ENCODE data around the gene VAV3. TPM values are rescaled to one million over a fixed set of nuclear protein-coding genes. Genes with fewer than 3 reads are reported as not detected.

VAV3 gene
- total and polyA plus RNA-seq, 4 experiments from 2014 or later = 0.43 to 2.9 (median 1.8) TPM

DNA sequence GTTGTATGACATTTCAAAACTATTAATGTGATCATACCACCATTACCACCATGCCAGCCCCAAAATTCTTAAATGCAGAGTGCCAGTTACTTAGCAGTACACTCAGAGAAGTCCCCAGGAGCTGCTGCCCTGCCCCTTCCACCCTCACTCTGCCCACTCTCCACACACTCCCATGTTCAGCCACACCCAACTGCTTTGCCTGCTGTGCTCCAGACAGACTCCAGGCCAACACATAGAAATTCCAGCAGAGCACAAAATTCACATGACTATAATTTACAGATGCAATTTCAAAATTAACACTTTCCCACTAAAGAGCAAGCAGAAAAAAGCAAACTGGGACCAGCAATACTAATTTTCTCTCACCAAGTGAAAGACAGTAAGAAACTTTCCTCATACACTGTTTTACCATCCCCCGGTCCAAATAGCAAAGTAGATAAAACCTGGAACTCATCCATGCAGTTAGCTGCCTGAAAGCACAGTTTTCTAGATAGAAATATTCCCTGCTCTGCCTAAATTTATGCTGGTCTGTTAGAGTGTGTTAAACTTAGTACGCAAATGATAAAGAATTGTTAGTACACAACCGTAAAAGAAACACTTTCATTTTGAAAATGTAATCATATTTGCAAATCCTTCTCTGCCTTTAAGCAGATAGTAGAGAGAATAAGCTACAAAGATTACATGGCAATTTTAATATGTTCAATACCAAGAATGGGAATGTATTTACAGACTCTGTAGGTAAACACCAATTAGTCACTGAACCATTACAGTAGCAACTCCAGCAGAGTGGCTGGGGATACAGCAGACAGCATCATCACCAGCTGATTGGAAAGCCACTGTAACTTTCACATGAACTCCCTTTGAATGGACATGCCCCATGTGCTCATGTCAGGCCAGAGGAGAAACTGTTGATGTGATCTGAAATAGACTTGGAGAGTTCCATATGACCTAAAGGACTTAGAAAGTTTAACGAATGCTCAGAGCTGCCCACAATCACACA lies 176.5 kb downstream of the VAV3 start:
- POLR2A ChIA-PET (ENCODE audit: partially characterized antibody) = no interaction called here
- intact Hi-C loops (cut with micrococcal nuclease) = loop anchor here (10.0 kb wide), 2 partner anchors 406 to 856 kb away; no protein-coding TSS in a partner anchor
- Histone ChIP-seq H3K4me3 (ENCODE audit: low read length in 2 of 2) (no peak overlapping the region), H3K27me3 (ENCODE audit: insufficient read depth, low read length) (no peaks in the 10 kb centered on the region), H3K9me3 (ENCODE audit: control insufficient read depth in 1 of 2, low read length in 2 of 2) (no peaks in the 10 kb centered on the region), H3K4me1 (ENCODE audit: insufficient read depth, low read length) (peaks cover 44% of the 10 kb centered on the region), H3K27ac (ENCODE audit: low read depth, low read length) (no peak overlapping the region), H3K36me3 (ENCODE audit: insufficient read depth, low read length) (no peaks in the 10 kb centered on the region)
- H3K27me3 Mint-ChIP-seq = no peaks in the 10 kb centered on the region
- H3K9me3 Mint-ChIP-seq = no peaks in the 10 kb centered on the region
- CTCF ChIA-PET (ENCODE audit: partially characterized antibody) = interaction anchor here (1.0 to 21.8 kb wide), 3 partner anchors 24 to 336 kb away, joined by 3 to 614 read pairs (median 7); no protein-coding TSS in a partner anchor
- DNase-seq = no peak
- H3K4me1 Mint-ChIP-seq = peaks cover 33 to 57% (median 40%) of the 10 kb centered on the region in 4 donors
- peak overlapping the region; percentile 68 to 94 (median 85) for H3K27ac Mint-ChIP-seq
- peak overlapping the region in 5 of 8 donors; percentile 1 to 46 (median 20) for H3K4me3 Mint-ChIP-seq
- no peaks in the 10 kb centered on the region for H3K36me3 Mint-ChIP-seq

DNA sequence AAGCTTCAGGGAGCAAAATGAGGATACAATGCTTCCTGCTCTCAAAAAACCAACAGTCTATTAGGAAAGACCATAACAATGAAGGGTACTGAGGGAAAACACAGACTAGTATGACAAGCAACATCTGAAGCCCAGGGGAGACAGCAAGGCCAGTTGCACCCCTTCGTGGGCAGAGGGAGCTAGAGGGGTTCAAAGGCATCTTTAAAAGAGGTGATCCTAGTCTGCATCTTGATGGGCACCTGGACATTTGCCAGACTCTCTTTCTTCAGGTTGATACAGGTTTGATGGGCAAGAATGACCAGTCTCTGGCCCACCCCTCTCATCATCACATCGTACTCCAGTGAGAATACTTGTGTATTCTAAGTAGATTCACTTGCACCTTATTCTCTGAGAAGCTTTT lies 177.7 kb downstream of the VAV3 start:
- Histone ChIP-seq H3K4me1 (ENCODE audit: insufficient read depth, low read length) (peaks cover 44% of the 10 kb centered on the region), H3K27me3 (ENCODE audit: insufficient read depth, low read length) (no peaks in the 10 kb centered on the region), H3K4me3 (ENCODE audit: low read length in 2 of 2) (no peak overlapping the region), H3K9me3 (ENCODE audit: control insufficient read depth in 1 of 2, low read length in 2 of 2) (no peaks in the 10 kb centered on the region), H3K36me3 (ENCODE audit: insufficient read depth, low read length) (no peaks in the 10 kb centered on the region), H3K27ac (ENCODE audit: low read depth, low read length) (peak overlapping the region; percentile 50)
- no peaks in the 10 kb centered on the region for H3K36me3 Mint-ChIP-seq
- intact Hi-C loops (cut with micrococcal nuclease) = loop anchor here (10.0 kb wide), 2 partner anchors 408 to 858 kb away; no protein-coding TSS in a partner anchor
- no peak for DNase-seq
- ChIA-PET POLR2A (ENCODE audit: partially characterized antibody) (interaction anchor here (0.6 to 2.3 kb wide), 2 partner anchors 176 to 400 kb away, joined by 3 to 10 read pairs; no protein-coding TSS in a partner anchor), CTCF (ENCODE audit: partially characterized antibody) (interaction anchor here (0.8 to 21.8 kb wide), 3 partner anchors 8 to 337 kb away, joined by 3 to 614 read pairs (median 7); no protein-coding TSS in a partner anchor)
- H3K4me3 Mint-ChIP-seq = peak overlapping the region in 7 of 8 donors; percentile 43 to 80 (median 76)
- H3K9me3 Mint-ChIP-seq = no peaks in the 10 kb centered on the region
- H3K27me3 Mint-ChIP-seq = no peaks in the 10 kb centered on the region
- H3K27ac Mint-ChIP-seq = peak overlapping the region; percentile 85 to 96 (median 94)
- peaks cover 33 to 57% (median 40%) of the 10 kb centered on the region in 4 donors for H3K4me1 Mint-ChIP-seq

DNA sequence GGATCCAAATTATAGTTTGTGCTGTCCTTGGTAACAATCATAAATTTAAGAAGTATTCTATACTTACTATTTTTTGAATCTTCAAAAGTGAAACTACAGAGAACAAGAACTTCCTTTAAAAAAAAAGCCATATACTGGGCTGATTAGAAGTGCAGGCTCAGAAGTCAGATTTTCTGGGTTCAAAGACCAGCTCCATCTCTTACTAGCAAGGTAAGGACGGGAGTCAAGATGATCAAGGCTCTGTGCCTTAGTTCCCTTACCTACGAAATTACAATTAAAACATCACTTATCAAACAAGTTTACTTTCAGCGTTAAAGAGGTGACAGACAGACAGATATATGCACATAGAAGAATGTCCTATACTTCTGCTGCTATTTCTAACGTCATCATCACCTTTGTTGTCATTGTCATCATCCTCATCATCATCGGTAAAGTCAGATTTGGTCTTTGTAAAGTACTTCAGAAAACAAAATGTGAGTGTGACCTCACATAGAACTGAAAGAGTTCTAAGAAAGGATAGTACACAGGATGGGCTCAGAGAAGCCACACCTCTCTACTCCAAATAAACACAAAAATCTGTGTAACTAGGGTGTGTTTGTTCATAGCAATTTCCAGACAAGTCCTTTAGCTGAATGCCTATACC lies 178.7 kb downstream of the VAV3 start:
- no peaks in the 10 kb centered on the region for H3K27me3 ChIP-seq (ENCODE audit: insufficient read depth, low read length)
- intact Hi-C loops (cut with micrococcal nuclease) = loop anchor here (10.0 kb wide), 2 partner anchors 408 to 858 kb away; no protein-coding TSS in a partner anchor
- peak overlapping the region; percentile 50 for H3K27ac ChIP-seq (ENCODE audit: low read depth, low read length)
- DNase-seq = peak; percentile 24 to 77 (median 61)
- H3K4me3 ChIP-seq (ENCODE audit: low read length in 2 of 2) = peak overlapping the region in 1 of 2 donors; percentile 46
- Mint-ChIP-seq H3K27ac (peak overlapping the region; percentile 85 to 96 (median 94)), H3K4me1 (peaks cover 33 to 56% (median 41%) of the 10 kb centered on the region in 4 donors), H3K4me3 (peak overlapping the region; percentile 40 to 80 (median 78)), H3K36me3 (no peaks in the 10 kb centered on the region), H3K27me3 (no peaks in the 10 kb centered on the region), H3K9me3 (no peaks in the 10 kb centered on the region)
- ChIA-PET CTCF (ENCODE audit: partially characterized antibody) (interaction anchor here (0.8 to 21.8 kb wide), 3 partner anchors 7 to 338 kb away, joined by 3 to 614 read pairs (median 7); no protein-coding TSS in a partner anchor), POLR2A (ENCODE audit: partially characterized antibody) (interaction anchor here (0.6 to 2.3 kb wide), 6 partner anchors 43 to 414 kb away, joined by 3 to 10 read pairs (median 4); partner anchors contain the start of genes SLC25A24 and VAV3)
- H3K4me1 ChIP-seq (ENCODE audit: insufficient read depth, low read length) = peaks cover 44% of the 10 kb centered on the region
- no peaks in the 10 kb centered on the region for H3K36me3 ChIP-seq (ENCODE audit: insufficient read depth, low read length)
- no peaks in the 10 kb centered on the region for H3K9me3 ChIP-seq (ENCODE audit: control insufficient read depth in 1 of 2, low read length in 2 of 2)

DNA sequence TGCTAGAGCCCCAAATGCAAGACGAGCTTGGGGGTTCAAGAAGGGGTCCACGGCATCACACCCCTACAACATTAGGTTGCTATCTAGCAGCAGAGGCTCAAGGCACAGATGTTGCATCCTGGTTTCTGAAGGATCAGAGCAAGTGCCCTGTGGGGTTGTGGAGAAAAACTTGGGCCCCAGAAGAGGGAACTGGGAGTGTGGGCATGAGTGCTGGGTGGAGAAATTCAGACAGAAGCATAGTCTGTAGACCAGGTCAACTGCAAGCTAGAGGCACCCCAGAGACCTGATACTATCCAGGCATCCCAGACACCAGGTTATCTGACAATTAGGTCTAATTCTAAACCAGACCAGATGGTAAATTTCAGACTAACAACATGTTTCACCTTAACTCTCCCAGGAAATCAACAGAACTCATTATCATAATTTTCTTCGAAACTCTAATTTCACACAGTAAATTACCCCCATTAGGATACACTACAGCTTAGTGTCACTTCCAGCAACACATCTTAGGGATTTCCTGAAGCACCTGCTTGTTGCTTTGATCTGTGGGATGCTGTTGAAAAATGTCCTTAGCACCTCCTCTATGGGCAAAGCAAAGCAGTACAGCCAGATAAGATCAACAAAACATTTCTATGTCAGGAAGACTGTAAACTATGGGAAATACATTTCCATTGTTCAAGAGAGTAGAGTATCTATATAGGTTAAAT lies 179.3 kb downstream of the VAV3 start:
- POLR2A ChIA-PET (ENCODE audit: partially characterized antibody) = interaction anchor here (0.9 to 2.3 kb wide), 4 partner anchors 44 to 415 kb away, joined by 3 to 10 read pairs (median 4); partner anchors contain the start of genes SLC25A24 and VAV3
- peak in 1 of 5 donors; percentile 36 for DNase-seq

DNA sequence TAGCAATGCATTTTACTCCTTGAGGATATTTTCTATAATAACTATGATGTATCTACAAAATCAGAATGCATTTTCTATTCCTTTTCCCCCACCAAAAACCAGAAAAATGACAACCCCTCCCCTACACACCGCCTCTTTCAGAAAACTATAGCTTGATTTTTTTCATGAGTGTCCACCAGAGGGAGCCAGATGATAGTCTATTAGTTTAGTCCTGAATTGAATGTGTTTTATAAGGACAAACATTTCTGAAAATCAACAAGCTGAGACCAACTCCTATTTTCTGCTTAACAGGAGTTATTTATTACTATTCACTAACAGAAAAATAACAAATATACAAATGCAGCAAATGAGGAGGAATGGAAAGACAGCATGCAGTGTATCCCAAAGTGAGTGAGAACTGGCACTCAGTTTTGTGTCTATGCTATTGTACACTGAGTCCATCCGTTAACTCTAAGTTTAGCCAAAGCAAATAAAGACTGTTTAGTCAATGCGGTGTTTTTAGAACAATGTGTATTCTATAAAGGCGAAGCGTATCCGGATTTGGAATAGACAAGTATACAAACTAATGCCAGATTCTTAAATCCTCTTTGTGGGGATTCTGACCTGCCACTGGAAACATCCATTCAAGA lies 182.6 kb downstream of the VAV3 start:
- Mint-ChIP-seq H3K36me3 (no peaks in the 10 kb centered on the region), H3K27me3 (no peaks in the 10 kb centered on the region), H3K4me1 (peaks cover 16 to 33% (median 25%) of the 10 kb centered on the region in 4 donors), H3K9me3 (no peaks in the 10 kb centered on the region), H3K27ac (no peak overlapping the region), H3K4me3 (no peak overlapping the region)
- intact Hi-C loops (cut with micrococcal nuclease) = loop anchor here (1.0 to 10.0 kb wide), 6 partner anchors 180 to 862 kb away; partner anchors contain the start of gene EEIG2
- ChIA-PET POLR2A (ENCODE audit: partially characterized antibody) (interaction anchor here (0.5 to 1.8 kb wide), 4 partner anchors 295 to 947 kb away, joined by 3 to 18 read pairs (median 4); partner anchors contain the start of gene SLC25A24), CTCF (ENCODE audit: partially characterized antibody) (interaction anchor here (0.6 to 21.8 kb wide), 30 partner anchors 10 to 730 kb away, joined by 3 to 614 read pairs (median 4); partner anchors contain the start of genes SLC25A24 and VAV3)
- H3K27me3 ChIP-seq (ENCODE audit: insufficient read depth, low read length) = no peaks in the 10 kb centered on the region
- H3K9me3 ChIP-seq (ENCODE audit: control insufficient read depth in 1 of 2, low read length in 2 of 2) = no peaks in the 10 kb centered on the region
- no peak overlapping the region for H3K27ac ChIP-seq (ENCODE audit: low read depth, low read length)
- DNase-seq = peak; percentile 44 to 71 (median 61)
- peaks cover 29% of the 10 kb centered on the region for H3K4me1 ChIP-seq (ENCODE audit: insufficient read depth, low read length)
- no peaks in the 10 kb centered on the region for H3K36me3 ChIP-seq (ENCODE audit: insufficient read depth, low read length)
- no peak overlapping the region for H3K4me3 ChIP-seq (ENCODE audit: low read length in 2 of 2)

More for the DNA sequence above, 179.3 kb downstream of the VAV3 start:
- no peaks in the 10 kb centered on the region for H3K27me3 ChIP-seq (ENCODE audit: insufficient read depth, low read length)
- no peaks in the 10 kb centered on the region for H3K9me3 ChIP-seq (ENCODE audit: control insufficient read depth in 1 of 2, low read length in 2 of 2)
- CTCF ChIA-PET (ENCODE audit: partially characterized antibody) = interaction anchor here (0.8 to 21.8 kb wide), 4 partner anchors 8 to 415 kb away, joined by 3 to 614 read pairs (median 14); partner anchors contain the start of gene SLC25A24
- H3K4me1 Mint-ChIP-seq = peaks cover 33 to 53% (median 41%) of the 10 kb centered on the region in 4 donors
- no peaks in the 10 kb centered on the region for H3K36me3 Mint-ChIP-seq
- intact Hi-C loops (cut with micrococcal nuclease) = loop anchor here (10.0 kb wide), 2 partner anchors 409 to 859 kb away; no protein-coding TSS in a partner anchor
- H3K27me3 Mint-ChIP-seq = no peaks in the 10 kb centered on the region
- peak overlapping the region in 1 of 2 donors; percentile 46 for H3K4me3 ChIP-seq (ENCODE audit: low read length in 2 of 2)
- peak overlapping the region; percentile 50 for H3K27ac ChIP-seq (ENCODE audit: low read depth, low read length)
- no peaks in the 10 kb centered on the region for H3K36me3 ChIP-seq (ENCODE audit: insufficient read depth, low read length)
- H3K27ac Mint-ChIP-seq = peak overlapping the region; percentile 85 to 96 (median 94)
- H3K4me1 ChIP-seq (ENCODE audit: insufficient read depth, low read length) = peaks cover 44% of the 10 kb centered on the region
- H3K4me3 Mint-ChIP-seq = peak overlapping the region; percentile 40 to 80 (median 78)
- no peaks in the 10 kb centered on the region for H3K9me3 Mint-ChIP-seq

DNA sequence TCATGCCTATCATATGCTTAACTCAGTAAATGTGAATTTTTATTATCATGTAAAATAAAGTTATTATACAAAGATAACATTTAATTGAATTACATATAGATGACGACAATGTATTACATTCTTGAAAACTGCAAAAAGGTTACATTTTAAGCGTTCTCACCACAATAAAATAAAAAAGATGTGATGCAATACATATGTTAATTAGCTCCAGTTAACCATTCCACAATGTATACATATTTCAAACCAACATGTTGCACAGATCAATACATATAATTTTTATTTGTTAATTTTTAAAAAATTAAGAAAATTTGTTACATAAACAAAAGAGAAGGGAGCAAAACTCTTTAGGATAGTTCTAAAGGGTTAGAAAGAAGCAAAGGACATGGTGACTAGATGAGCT lies 183.7 kb downstream of the VAV3 start:
- no peaks in the 10 kb centered on the region for H3K9me3 ChIP-seq (ENCODE audit: control insufficient read depth in 1 of 2, low read length in 2 of 2)

More for the DNA sequence above, 183.7 kb downstream of the VAV3 start:
- no peak overlapping the region for H3K4me3 Mint-ChIP-seq
- no peaks in the 10 kb centered on the region for H3K36me3 ChIP-seq (ENCODE audit: insufficient read depth, low read length)
- no peak overlapping the region for H3K27ac Mint-ChIP-seq
- H3K36me3 Mint-ChIP-seq = no peaks in the 10 kb centered on the region
- ChIA-PET POLR2A (ENCODE audit: partially characterized antibody) (no interaction called here), CTCF (ENCODE audit: partially characterized antibody) (interaction anchor here (1.3 to 21.8 kb wide), 8 partner anchors 13 to 731 kb away, joined by 3 to 614 read pairs (median 6); no protein-coding TSS in a partner anchor)
- DNase-seq = no peak
- H3K27me3 ChIP-seq (ENCODE audit: insufficient read depth, low read length) = no peaks in the 10 kb centered on the region
- peaks cover 6 to 23% (median 14%) of the 10 kb centered on the region in 4 donors for H3K4me1 Mint-ChIP-seq
- no peaks in the 10 kb centered on the region for H3K9me3 Mint-ChIP-seq
- H3K27ac ChIP-seq (ENCODE audit: low read depth, low read length) = no peak overlapping the region
- no peaks in the 10 kb centered on the region for H3K27me3 Mint-ChIP-seq
- H3K4me1 ChIP-seq (ENCODE audit: insufficient read depth, low read length) = peaks cover 19% of the 10 kb centered on the region
- intact Hi-C loops (cut with micrococcal nuclease) = loop anchor here (5.0 to 10.0 kb wide), 4 partner anchors 181 to 864 kb away; no protein-coding TSS in a partner anchor
- H3K4me3 ChIP-seq (ENCODE audit: low read length in 2 of 2) = no peak overlapping the region

All from CD4-positive, alpha-beta memory T cell (primary cell).